ENCODE data around the gene UVRAG. TPM values are rescaled to one million over a fixed set of nuclear protein-coding genes. Genes with fewer than 3 reads are reported as not detected.

Gene UVRAG
- total RNA-seq, 1 experiment from 2014 or later = 6.9 TPM

Other genes starting within 250 kb of the UVRAG start
- not detected in 2 replicates for gene MAP6, start 146.2 kb upstream of the UVRAG start, total RNA-seq (2014; rRNA removed; shearing (Covaris generic); ENCODE audit: low replicate concordance)
- not detected in 2 replicates for gene MOGAT2, start 97.4 kb upstream of the UVRAG start, total RNA-seq (2014; rRNA removed; shearing (Covaris generic); ENCODE audit: low replicate concordance)
- 0.17 and 13.2 TPM in 2 replicates for gene DGAT2, start 46.4 kb upstream of the UVRAG start, total RNA-seq (2014; rRNA removed; shearing (Covaris generic); ENCODE audit: low replicate concordance)